Endothelial cell of umbilical vein (primary cell): ENCODE results near the gene SLC38A10.

ENCODE experiments used
- POLR2A ChIP-seq: IDR thresholded peaks from 2 replicates; pipeline ENCODE4 v1.6.1; 2012; ENCODE audit warnings: low read depth, mild to moderate bottlenecking, control low read depth, low read length
- POLR2AphosphoS5 ChIP-seq: IDR thresholded peaks from 2 replicates; pipeline ENCODE4 v1.6.1; 2012; ENCODE audit warnings: low read depth, mild to moderate bottlenecking, control low read depth, low read length, moderate library complexity; ENCODE audit not compliant: insufficient read depth

GRCh38 chr17:81285894-81286293, 9.2 kb downstream of the SLC38A10 start:
- TF ChIP-seq POLR2AphosphoS5 (no peak), POLR2A (no peak)
